H1 (cell line): Measurements from ENCODE around the gene CCDC174. TPM values are rescaled to one million over a fixed set of nuclear protein-coding genes. Genes with fewer than 3 reads are reported as not detected.

Experiments used
- JUND ChIP-seq: IDR thresholded peaks from 2 replicates; pipeline ENCODE4 v1.6.1; 2011; ENCODE audit warnings: mild to moderate bottlenecking, improper control_type of control experiment, low read length
- polyA plus RNA-seq, 7 experiments: library from polyadenylated mRNA; depleted of rRNA in 3 of 7; stranded (reverse) in 5 of 7; unstranded in 2 of 7; fragments of >200 nt in 5 of 7; fragments of 200-250 nt in 2 of 7; gene quantifications; 1 replicate in 5 of 7; 2 replicates in 1 of 7; 4 replicates in 1 of 7; pipeline versions ENCODE4 v1.2.1 to v1.2.3, GENCODE V29; 2011 to 2013; ENCODE audit warnings: missing spikeins in 2 of 7, mixed read lengths in 2 of 7
- total RNA-seq: library from RNA; stranded (reverse); fragmentation: NEBNext Ultra II Directional; extraction: Animal tissue kit (Norgen Biotek cat#: 25700); gene quantifications from 2 replicates; pipeline ENCODE4 v1.2.1, GENCODE V29; 2021

The CCDC174 gene
- total and polyA plus RNA-seq, 2 of the 8 experiments (the other 6 are each of a cell fraction or from before 2014, with no cell fraction given): 3.5 to 11.9 TPM

DNA sequence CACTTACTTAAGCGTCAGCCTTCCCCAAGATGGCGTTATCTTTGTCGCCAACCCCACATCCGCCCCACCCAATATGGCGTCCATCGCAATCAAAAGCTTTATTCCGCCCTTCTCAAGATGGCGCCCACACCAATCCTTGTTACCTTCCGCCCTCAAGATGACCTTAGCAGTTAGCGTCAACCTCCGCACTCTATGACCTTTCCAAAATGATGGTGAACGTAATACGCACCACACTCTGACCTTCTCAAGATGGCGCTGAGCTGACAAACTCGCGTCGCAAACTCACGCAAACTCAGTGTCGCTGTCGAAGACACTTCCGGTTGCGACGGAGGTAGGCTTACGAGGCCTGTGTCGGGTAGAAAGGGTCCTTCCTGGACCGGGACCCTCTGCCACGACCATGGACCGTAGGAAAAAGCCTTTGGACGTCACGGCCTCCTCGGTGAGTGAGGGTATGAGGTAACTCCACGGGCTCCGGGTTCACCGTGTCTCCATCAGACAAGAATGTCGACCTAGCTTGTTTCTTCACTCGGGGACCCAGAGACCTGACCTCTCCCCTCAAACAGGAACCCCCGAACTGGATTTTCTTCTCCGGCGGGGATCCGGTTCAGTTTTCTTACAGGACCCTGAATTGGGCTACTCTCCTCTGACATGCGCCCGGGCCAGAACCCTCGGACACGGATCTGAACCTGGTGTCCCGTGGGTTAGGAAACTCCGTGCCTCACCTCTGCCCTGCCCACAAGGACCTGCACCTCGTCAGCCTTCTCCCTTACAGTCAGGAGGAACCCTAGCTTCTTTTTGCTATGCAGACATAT is at the start of gene CCDC174 (continued):
- TF ChIP-seq JUND: no peak
- TF ChIP-seq, all 59 proteins: peak for 25
